HG02610 (cell line): Measurements from ENCODE around the gene MACROD2.
A peak's percentile ranks its signal among the peaks of the same experiment; 100 is the strongest.

Experiments
- ATAC-seq: cut with Tn5 transposase; IDR thresholded peaks from one replicate; pipeline ENCODE4 v1.9.1; 2021; ENCODE audit warnings: mild to moderate bottlenecking, moderate library complexity; ENCODE audit not compliant: unreplicated experiment

Gene MACROD2

DNA sequence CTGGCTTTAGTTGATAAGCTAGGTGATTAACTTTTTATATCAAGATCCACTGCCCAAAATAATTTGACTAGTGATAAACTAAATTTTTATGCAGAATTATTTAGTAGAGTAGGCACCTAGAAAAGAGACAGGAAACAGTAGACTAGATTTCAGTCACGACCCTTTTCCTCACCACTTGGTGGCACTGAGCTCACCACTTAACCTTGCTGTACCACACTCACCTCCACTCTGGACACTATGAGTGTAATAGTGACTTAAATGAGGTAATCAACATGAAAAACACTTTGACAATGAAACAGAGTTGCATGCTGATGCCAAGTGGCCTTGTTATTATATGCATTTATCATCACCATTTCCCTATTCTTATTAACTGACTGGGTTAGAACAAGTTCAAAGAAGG lies 1847.6 kb downstream of the MACROD2 start:
- no peak for ATAC-seq

DNA sequence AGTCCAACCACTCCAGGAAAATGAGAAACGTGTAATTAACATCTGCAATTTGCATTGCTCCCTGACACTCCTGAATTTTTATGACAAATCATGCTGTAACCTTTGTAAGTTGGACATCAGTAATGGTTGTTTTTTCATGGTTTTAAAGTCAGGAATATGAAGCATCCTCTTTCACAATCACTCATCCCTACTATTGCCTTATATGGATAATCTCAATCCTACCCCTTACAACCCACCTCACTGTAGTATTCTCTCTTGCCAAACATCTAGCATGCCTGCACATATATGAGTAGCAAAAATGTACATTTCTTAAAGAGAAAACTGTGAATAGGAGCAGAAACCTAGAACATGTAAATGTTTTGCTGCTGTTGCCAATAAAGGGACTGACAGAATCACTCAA lies 1848.5 kb downstream of the MACROD2 start:
- no peak for ATAC-seq

DNA sequence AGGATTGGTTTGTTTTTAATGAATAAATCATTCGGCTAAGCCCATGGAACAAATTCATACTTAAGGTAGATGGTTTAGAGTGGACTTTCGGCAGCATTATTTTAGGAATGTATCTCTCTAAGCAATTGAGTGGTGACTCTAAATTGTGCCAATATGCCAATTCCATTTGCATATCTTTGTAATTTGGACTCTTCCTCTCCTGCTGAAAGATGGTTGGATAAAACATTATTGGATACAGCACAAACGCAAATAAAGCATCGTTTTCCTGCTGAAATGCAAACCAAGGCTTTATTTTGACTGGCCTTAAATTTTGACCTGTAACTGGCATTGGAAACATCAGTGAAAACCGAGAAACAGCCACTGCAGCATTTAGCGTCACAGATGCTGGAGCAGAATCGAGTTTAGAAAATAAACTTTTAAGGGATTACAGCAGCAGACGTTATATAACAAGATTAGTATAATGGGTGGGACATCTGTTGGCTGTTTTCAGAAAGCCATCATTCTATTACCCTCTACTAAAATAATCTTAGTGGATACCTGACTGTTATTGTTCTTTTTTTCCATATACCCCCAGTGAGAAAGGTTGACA lies 1852.0 kb downstream of the MACROD2 start:
- no peak for ATAC-seq

DNA sequence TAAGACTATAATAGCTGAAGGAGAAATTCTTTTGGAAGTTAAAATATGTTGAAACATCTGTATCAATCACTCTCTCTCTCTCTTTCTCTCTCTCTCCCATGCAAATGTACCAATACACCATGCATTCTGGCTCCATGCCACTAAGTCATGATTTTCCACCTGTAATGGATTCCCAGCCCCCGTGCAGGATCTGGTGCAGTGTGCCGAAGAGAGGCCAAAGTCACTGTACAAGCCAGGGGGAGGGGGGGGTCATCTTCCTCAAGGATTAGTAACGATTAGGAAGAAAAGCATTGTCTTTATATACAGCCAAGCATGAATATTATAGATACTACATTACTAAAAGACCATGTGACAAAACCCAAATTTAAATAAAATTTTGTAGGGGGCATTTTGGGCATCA lies 1852.8 kb downstream of the MACROD2 start:
- ATAC-seq = no peak

DNA sequence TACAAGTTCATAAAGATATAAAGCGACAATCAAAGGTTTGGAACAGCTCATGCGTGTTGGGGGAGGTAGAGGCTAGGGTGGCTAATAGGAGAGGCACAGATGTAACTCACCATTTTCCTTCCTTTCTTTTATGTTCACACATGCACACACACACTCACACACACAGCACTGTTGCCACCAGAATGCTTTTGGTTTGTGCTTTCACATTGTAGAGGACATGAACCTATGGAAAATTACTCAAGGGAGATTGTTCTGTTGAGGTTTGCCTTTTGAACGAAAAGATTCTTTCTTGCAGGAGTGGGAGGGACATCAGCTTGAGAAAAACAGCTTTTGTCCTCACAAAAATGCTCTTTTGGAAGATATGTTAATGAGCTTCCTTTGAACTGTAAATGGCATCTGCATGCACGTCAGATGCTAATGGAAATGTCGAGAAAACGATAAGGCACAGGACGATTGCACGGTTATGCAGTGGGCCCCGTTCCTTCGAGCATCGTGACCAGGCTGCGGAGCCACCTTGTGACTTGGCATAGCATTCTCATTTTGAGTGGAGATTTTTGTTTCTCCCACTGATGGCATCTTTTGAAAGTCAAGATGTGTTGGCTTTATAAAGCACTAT lies 1853.8 kb downstream of the MACROD2 start:
- ATAC-seq = no peak

DNA sequence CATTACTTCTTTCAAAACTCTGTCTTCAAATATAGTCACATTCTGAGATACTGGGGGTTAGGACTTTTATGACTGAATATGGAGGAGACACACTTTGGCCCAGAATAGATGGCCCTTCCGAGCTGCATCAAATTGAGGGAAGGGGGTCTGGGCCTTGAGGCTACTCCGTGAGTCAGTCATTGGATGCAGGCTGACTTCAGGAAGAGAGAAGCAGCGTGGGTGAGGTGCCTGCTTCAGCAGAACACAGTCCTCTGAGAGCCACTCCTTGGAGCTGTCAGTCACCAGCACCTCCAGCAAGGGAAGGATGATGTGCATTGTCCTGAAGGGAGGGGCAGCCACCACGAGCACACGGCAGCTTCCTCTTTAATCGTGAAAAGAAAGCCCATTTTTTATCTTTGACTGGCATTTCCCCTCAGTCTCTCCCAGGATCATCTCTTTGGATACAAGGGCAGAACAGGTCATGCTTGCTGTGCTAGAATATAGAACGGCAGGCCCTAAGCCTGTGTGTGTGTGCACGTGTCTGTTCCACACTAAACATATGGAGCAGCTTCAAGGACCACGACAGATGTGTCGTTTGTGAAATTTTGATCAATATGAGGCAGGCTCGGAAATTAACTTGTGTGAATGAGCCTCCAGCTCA lies 1856.4 kb downstream of the MACROD2 start:
- ATAC-seq = no peak

DNA sequence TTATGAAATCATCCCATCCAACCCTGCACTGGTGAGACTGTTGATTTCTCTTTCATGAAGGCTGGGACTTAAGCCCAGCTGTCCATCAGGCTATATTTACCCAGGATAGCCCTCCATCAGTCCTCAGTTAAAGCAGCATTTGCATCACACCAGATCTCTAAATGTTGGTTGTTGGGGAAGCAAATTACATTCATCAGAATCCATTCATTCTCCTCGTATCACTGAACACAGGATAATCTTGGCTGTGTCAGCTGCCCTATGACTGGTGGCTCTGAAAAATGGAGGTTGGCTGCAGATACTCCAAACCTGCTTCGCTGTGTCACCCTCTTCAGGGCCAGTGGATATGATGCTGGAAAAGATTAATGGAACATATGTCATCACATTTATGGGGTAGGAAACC lies 1859.6 kb downstream of the MACROD2 start:
- ATAC-seq = no peak

DNA sequence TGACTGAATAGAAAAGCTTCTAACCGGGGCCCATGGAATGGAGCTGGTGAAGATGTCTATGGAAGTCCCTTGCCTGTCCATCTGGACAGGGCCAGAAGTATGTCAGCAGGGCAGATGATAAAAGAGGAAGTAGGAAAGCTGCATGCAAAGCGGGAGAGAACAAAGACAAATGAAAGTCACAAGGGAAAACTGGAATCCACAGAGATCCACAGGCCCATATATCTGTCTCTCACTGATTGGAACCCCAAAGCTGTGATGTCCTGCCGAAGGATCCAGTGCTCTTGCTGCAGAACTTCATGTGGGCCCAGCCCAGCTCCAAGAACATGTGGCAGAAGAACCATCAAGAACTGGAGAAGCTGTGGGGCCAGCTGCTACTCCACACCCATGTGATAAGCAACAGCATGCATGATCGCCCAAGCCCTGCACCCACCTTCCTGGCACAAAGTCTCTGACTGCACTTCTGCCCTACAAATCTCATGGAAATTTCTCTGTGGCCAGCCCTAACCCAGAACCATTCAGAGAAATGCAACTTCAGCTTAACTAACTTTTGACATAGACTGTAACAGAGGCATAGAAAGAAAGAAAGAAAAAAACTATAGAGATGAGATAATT lies 1862.0 kb downstream of the MACROD2 start:
- ATAC-seq = peak; percentile 71

DNA sequence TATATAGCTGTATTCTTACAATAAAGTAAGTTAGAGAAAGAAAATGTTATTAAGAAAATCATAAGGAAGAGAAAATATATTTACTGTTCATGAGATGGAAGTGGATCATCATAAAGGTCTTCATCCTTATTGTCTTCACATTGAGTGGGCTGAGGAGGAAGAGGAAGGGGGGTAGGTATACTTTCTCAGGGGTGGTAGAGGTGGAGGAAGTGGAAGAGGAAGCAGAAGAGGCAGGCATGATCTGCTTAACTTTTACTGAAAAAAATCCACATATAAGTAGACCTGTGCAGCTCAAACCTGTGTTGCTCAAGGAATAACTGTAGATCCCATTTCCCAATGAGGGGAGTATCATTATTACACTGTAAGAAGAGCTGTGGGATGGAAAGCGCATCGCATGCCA lies 1863.7 kb downstream of the MACROD2 start:
- ATAC-seq = no peak

DNA sequence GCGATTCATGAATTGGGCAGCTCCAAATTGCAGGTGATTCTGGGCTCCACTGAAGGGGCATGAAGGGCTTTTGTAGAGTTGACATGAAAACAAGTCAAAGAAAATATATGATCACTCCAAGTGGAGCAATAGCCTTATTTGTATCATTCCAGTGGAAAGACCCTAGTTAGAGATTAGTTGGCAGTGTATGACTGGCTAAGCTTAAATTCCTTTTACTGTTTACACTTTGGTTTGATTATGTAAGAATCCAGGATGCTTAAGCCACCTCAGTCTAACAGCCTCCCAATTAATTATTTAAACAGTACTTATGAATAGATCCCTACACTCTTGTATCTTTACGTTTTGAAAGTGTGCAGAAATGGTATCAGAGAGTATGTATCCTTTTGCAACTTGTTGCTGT lies 1865.5 kb downstream of the MACROD2 start:
- ATAC-seq = no peak

DNA sequence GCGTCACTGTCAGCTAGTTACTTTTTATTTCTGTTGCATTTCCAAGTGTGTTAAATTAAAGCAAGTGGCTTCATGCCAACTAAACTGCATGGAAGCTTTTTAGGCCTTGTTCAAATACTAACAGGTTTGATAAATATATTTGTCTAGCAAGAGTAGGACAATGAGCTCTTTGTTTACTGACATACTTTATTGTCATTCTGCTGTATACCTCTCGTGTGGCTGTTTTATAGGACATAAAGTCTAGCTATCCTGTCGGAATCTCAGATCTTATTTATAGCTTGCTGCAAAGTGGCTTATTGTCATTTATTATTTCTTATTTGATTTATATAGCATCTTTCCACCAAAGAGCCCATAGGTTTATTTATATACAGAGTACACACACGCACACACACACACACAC lies 1866.9 kb downstream of the MACROD2 start:
- ATAC-seq = no peak

DNA sequence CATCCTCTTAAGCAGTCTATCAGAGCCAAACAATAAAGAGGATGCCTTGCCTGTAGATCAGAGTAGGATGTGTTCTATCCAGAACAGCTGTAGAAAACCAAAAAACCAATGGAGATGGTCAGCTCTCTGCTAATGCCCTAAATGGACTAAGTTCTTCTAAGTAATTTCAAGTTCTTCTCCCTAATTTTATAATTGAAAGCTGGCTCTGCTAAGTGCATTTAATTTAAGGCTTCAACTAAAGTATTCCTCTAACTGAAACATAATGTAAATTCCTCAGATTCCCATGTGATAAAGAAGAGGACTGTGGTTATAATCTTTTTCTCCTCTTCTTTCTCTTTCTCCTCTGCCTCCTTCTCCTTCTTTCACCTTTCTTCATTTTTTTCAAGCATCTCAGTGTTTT lies 1868.4 kb downstream of the MACROD2 start:
- ATAC-seq = no peak

DNA sequence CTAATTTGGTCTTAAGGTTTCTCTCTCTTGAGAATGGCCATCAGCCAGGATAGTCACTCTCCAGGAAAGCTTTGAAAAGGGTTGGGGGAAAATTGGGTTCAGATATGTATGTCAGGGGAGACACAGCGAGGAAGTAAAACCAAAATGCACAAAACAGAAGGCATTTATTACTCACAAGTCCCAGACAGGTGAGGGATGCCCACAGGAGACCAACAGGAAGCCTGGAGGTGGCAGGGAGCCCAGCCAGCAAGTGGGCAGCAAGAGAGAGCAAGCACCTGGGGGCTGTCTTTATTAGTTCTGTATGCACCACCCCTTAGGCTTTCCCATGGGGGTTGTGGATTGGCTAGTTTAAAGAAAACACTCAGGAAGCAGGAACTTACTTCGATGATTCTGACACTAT lies 1870.2 kb downstream of the MACROD2 start:
- ATAC-seq = no peak

DNA sequence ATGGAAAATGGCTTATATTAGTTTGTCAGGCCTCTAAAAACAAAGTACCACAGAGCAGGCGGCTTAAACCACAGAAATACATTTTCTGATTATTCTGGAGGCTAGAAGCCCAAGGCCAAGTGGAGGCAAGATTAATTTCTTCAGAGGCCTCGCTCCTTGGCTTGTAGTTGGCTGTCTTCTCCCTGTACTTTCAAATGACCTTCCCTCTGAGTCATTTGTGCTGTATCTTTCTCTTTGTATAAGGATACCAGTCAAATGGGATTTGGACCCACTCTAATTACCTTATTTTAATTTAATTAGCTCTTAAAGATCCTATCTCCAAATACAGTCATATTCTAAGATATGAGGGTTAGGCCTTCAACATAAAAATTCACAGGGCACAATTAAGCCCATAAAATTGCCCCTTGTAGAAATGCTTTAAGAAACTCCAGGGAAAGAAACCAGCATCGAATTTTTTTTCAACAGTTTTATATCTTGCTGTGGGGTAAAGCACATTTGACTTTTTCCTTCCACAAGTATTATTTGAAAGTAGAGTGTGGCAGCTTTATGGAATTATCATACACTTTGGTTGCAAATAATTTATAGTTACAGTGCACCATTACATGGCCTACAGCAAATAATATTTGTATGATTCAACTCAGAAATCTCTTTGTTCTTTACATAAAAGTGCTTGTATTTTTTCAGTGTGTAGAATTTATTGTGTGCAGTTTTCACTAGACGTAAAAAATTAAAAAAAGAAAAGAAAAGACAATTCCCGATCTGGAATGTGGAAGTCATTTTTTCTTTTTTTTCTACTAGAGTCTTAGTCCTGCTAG lies 1871.8 kb downstream of the MACROD2 start:
- no peak for ATAC-seq

DNA sequence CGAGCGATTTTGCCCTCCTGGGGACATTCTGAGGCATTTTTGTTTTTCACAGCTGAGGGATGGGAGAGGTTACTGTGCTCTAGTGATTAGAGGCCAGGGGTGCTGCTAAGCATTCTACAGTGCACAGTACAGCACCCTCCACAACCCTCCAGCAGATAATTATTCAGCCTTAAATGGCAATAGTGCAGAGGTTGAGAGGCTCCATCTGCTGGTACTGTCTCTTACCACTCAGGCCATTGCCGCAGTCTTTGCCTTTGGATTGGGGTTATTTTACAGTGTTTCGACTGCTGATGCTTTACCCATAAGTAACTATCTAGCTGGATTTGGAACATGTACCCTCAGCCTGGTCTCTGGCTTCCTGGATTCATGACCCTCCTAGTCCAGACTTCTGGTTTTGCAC lies 1872.6 kb downstream of the MACROD2 start:
- no peak for ATAC-seq

DNA sequence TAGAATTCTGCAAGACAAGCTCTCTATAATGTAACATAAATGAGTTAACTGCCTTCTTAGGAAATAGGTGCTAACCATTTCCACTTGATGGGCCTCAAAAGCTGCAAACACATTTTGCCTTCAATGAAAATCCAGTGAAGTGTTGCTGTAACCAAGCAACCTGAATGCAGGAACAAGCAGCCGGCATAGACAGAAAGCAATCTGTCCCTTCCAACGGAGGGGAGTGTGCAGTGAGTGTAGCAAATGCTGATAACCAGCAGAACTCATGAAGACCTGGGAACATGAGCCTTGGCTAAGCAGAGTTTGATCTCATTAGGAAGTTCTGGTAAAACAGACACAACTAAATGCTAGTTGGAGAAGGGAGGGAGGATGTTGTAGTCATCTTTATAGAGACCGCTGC lies 1880.1 kb downstream of the MACROD2 start:
- no peak for ATAC-seq

DNA sequence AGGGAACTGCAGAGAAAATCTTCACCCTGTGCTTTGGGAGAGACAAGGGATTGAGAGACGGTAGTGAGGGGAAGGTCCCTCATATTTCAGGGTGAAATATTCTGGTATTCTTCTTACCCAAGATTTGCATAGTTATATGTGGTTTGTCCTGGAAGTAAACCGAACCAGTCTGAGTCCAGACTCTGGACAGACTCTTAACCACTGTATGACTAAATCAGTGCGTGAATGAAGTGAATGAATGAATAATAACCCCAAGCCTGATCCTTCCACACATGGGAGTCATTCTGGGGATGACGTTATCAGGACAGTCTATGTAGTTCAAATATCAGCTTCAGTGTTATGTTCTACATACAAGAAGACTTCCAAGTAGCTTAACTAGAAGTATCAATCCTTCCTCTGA lies 1887.2 kb downstream of the MACROD2 start:
- peak; percentile 82 for ATAC-seq

DNA sequence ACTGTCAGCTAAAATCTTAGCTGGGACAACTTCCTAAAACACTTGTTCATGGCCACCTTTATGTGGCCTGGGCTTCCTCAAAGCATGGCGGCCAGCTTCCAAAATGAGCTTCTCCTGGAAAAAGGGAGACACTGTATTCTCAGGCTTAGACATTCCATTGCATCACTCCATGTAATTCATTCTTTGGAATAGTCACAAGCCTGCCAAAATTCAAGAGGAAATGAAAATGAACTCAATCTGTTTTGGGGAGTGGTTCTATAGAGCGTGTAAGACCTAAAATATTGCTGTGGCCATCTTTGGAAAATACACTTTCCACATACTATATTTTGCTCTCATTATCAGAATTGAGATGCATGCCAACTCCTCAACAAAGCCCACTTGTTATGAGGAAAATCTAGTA lies 1890.9 kb downstream of the MACROD2 start:
- ATAC-seq = no peak

DNA sequence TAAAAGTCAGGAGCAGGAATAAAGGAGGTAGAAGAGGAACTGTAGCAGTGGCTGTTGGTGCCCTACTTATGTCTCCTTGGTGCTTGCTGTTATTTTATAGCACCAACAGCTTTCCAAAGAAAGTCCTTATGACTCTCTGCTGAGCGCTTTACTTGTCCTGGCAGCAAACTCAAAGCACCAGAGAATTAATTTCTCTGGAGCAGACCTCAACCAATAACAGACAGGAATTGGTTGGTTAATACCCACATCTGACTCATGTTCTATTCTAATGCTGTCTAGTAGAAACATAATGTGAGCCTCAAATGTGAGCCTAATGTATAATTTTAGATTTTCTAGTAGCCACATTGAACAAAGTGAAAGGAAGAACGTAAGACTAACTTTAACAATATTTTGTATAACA lies 1892.1 kb downstream of the MACROD2 start:
- no peak for ATAC-seq

DNA sequence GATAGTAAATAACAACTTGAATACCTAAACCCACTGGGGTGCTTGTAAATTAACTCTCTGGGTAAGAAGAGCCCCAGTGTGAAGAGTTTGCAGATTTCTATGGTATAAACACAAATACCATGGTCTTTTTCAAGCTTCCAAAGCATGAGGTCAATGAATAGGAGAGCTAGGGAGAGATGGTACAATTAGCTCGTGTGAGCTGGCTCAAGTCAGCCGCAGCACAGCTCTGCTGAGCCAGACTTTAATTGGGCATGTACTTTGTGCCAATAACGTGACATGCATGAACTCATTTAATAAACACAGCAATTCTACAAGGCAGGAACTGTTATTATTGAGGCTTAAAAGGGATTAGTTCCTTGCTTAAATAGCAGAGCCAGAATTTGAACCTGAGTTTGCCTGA lies 1893.7 kb downstream of the MACROD2 start:
- no peak for ATAC-seq

DNA sequence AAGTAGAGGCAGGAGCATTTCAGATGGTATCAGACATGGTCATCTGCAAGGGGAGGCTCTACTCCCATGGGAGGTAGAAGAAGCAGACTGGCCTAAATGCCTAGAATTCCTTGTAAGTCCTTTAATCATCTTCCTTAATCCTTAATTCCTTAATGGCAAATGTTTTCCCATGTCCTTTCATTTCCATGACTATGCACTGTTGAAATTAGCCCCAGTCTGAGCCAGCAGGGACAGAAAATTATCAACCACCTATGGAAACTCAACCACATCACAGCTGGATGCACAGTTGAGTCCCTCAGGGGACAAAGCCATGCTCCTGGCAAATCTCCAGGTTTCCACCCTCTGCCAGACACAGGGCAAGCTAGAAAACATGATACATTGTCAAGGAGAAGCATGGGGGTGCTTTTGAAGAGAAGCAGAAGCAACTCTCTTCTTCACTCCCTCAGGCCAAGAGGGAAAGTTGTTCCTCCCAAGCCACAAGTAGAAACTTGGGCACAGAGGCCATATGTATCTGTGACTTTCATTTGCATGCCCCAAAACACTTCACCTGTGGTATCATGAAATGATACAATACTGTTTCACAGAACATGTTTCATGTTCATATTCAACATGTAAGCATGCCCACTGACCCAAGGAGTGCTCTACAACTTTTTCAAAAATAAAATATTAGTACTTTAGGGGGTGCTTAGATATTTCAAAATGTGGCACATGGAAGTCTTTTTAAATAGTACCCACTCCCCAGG lies 1894.4 kb downstream of the MACROD2 start:
- peak; percentile 60 for ATAC-seq
